Nephron progenitor cell (in vitro differentiated cells): ENCODE data around the gene AMACR.

Experiments
- DNase-seq: peaks from one replicate; pipeline ENCODE4 v3.0.0; 2021
- H3K27ac Mint-ChIP-seq: 2 replicates; pipeline ENCODE4 v1.8.0; 2021; ENCODE audit warnings: mild to moderate bottlenecking, moderate library complexity, mixed read lengths
- H3K27me3 Mint-ChIP-seq: 2 replicates; pipeline ENCODE4 v1.8.0; 2021; ENCODE audit warnings: mild to moderate bottlenecking, low read depth, mixed read lengths; ENCODE audit not compliant: poor library complexity
- H3K36me3 Mint-ChIP-seq: 2 replicates; pipeline ENCODE4 v1.8.0; 2021; ENCODE audit warnings: low read depth, mixed read lengths
- H3K4me1 Mint-ChIP-seq: 2 replicates; pipeline ENCODE4 v1.8.0; 2021; ENCODE audit warnings: mixed read lengths
- H3K4me3 Mint-ChIP-seq: 2 replicates; pipeline ENCODE4 v1.8.0; 2021; ENCODE audit warnings: mild to moderate bottlenecking, moderate library complexity, mixed read lengths
- H3K9me3 Mint-ChIP-seq: 2 replicates; pipeline ENCODE4 v1.8.0; 2021; ENCODE audit warnings: mild to moderate bottlenecking, moderate library complexity, mixed read lengths
- TF ChIP-seq, protein P1 (sequence below): fragments of 200-600 bp; sonication (generic); IDR thresholded peaks from 2 replicates; pipeline ENCODE4 v1.5.0; 2021; ENCODE audit warnings: antibody characterized with exemption

AMACR gene

DNA sequence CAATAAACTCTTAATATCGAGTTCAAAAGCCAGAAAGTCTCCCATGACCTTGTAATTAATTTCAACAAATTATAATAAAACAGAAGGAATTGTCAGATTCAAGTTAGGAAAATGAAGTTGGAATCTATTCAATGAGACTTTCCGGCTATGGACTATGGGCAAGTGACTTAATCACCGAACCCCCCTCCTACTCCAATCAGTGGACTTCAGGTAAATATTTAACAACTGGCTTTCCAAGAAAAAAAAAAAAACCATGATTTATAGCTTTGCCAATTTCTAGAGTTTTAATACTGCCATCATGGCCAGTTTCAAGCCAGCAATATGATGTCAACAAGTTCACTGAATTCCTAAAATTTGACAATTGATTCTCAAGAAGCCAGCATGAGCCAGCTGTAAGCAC, 27.8 kb downstream of the AMACR start:
- peaks cover 19% of the 10 kb centered on the region for H3K4me1 Mint-ChIP-seq
- TF ChIP-seq, protein P1, sequence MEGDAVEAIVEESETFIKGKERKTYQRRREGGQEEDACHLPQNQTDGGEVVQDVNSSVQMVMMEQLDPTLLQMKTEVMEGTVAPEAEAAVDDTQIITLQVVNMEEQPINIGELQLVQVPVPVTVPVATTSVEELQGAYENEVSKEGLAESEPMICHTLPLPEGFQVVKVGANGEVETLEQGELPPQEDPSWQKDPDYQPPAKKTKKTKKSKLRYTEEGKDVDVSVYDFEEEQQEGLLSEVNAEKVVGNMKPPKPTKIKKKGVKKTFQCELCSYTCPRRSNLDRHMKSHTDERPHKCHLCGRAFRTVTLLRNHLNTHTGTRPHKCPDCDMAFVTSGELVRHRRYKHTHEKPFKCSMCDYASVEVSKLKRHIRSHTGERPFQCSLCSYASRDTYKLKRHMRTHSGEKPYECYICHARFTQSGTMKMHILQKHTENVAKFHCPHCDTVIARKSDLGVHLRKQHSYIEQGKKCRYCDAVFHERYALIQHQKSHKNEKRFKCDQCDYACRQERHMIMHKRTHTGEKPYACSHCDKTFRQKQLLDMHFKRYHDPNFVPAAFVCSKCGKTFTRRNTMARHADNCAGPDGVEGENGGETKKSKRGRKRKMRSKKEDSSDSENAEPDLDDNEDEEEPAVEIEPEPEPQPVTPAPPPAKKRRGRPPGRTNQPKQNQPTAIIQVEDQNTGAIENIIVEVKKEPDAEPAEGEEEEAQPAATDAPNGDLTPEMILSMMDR, result no peak
- H3K9me3 Mint-ChIP-seq, result no peaks in the 10 kb centered on the region
- H3K36me3 Mint-ChIP-seq, result no peaks in the 10 kb centered on the region
- no peak overlapping the region for H3K27ac Mint-ChIP-seq
- no peak for DNase-seq
- no peak overlapping the region for H3K4me3 Mint-ChIP-seq
- H3K27me3 Mint-ChIP-seq, result peaks cover 3% of the 10 kb centered on the region

DNA sequence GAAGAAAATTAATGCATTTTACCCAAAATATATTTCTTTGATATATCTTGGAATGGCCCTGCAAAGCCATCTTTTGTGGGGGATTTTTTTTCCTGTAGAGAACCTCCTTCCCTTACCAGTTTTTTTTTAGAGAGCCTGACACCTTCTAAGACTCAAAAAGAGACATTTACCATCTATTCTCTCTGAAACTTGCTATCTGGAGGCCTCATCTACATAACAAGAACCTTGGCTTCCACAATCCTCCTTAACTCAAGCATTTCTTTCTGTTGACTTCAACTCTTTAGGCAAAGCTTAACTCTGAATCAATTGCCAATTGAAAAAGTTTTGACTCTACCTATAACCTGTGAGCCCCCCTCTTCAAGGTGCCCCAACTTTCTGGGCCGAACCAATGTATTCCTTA, 29.5 kb downstream of the AMACR start:
- Mint-ChIP-seq H3K36me3 (no peaks in the 10 kb centered on the region), H3K27me3 (peaks cover 3% of the 10 kb centered on the region), H3K9me3 (no peaks in the 10 kb centered on the region), H3K27ac (no peak overlapping the region), H3K4me3 (no peak overlapping the region), H3K4me1 (peaks cover 26% of the 10 kb centered on the region)
- TF ChIP-seq, protein P1, result no peak
- DNase-seq, result no peak

DNA sequence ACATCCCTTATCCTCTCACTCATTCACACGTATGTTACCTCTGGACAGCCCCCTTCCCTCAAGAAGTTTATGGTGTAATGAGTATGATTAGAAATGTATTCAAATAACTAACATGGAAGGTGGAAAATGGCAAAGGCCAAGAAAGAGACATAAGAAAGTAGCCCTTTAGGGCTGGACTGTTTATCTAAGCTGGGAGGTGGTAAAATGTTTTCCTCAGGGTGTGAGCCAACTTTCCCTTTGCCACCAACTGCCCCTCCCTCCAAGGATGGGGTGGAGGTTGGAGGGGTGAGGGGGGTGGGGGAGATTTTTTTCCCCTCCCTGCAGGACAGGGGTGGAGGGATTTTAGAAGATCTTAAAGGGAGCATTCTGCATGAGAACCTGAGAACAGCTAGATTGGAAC, 31.5 kb downstream of the AMACR start:
- no peaks in the 10 kb centered on the region for H3K9me3 Mint-ChIP-seq
- peaks cover 3% of the 10 kb centered on the region for H3K27me3 Mint-ChIP-seq
- H3K4me1 Mint-ChIP-seq, result peaks cover 26% of the 10 kb centered on the region
- peak overlapping the region; percentile 20 for H3K27ac Mint-ChIP-seq
- H3K36me3 Mint-ChIP-seq, result no peaks in the 10 kb centered on the region
- TF ChIP-seq, protein P1, result no peak
- no peak for DNase-seq
- no peak overlapping the region for H3K4me3 Mint-ChIP-seq

DNA sequence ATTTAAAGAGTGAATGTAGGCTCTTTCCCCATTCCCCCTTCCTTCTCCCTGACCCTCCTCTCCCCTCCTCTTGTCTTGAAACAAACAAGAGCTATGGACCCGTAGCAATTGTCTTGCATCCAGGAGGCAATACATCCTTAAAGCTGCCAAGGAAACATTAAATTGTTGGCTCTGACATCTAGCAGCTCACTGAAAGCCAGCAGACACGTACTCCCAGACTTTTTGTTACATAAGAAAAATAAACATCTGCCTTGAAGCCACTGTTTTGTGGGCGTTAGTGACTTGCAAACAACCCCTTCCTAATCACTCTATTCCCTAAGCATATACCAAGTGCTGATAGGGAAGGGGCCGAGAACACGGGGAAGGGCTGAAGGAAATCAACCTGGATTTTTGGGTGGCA, 32.0 kb downstream of the AMACR start:
- TF ChIP-seq, protein P1, result no peak
- Mint-ChIP-seq H3K4me1 (peaks cover 26% of the 10 kb centered on the region), H3K27me3 (peaks cover 3% of the 10 kb centered on the region), H3K27ac (peak overlapping the region; percentile 20), H3K9me3 (no peaks in the 10 kb centered on the region), H3K4me3 (no peak overlapping the region), H3K36me3 (no peaks in the 10 kb centered on the region)
- DNase-seq, result no peak

GRCh38 chr5:33973271-33973670, 34.6 kb downstream of the AMACR start:
- no peak for DNase-seq
- H3K36me3 Mint-ChIP-seq, result no peaks in the 10 kb centered on the region
- peaks cover 26% of the 10 kb centered on the region for H3K4me1 Mint-ChIP-seq
- H3K27ac Mint-ChIP-seq, result no peak overlapping the region
- peaks cover 5% of the 10 kb centered on the region for H3K27me3 Mint-ChIP-seq
- TF ChIP-seq, protein P1, result no peak
- H3K9me3 Mint-ChIP-seq, result no peaks in the 10 kb centered on the region
- H3K4me3 Mint-ChIP-seq, result no peak overlapping the region

- Mint-ChIP-seq H3K9me3 (no peaks in the 10 kb centered on the region), H3K4me1 (peaks cover 5% of the 10 kb centered on the region), H3K36me3 (no peaks in the 10 kb centered on the region), H3K4me3 (no peak overlapping the region), H3K27ac (peak overlapping the region; percentile 54), H3K27me3 (peaks cover 3% of the 10 kb centered on the region)
- DNase-seq, result peak; percentile 24
- TF ChIP-seq, protein P1, result peak; percentile 66
Observed at GRCh38 chr5:33969572-33970452, 38.0 kb downstream of the AMACR start.
